ENCODE results near the gene TMEM127. TPM values are rescaled to one million over a fixed set of nuclear protein-coding genes. Genes with fewer than 3 reads are reported as not detected.
A peak's percentile ranks its signal among the peaks of the same experiment; 100 is the strongest.

TMEM127 gene
- total RNA-seq, 1 donor from 2014 or later = 36.2 TPM

DNA sequence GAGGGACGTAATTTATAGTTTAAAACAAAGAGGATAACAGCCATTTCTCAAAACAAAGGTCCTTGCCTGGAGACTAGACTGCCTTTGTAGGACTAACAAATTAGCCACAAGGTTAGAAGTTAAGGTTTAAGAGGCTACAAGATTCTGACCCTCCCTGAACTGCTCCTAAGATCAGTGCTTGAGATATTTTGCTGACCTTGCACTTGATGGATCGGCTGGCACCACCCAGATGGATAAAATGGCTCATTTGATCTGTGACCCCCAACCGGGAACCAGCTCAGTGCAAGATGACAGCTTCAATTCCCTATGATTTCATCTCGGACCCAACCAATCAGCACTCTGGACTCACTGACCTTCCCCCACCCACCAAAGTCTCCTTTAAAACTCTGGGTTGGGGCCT, 53.5 kb downstream of the TMEM127 start:
- Mint-ChIP-seq H3K9me3 (no peaks in the 10 kb centered on the region), H3K4me3 (no peak overlapping the region), H3K27ac (no peak overlapping the region), H3K4me1 (peaks cover 16% of the 10 kb centered on the region), H3K36me3 (no peaks in the 10 kb centered on the region), H3K27me3 (ENCODE audit: low read depth) (no peaks in the 10 kb centered on the region)
- DNase-seq (ENCODE audit: low spot score in 2 of 2, unreplicated experiment in 2 of 2) = no peak
- TF ChIP-seq, protein P1, sequence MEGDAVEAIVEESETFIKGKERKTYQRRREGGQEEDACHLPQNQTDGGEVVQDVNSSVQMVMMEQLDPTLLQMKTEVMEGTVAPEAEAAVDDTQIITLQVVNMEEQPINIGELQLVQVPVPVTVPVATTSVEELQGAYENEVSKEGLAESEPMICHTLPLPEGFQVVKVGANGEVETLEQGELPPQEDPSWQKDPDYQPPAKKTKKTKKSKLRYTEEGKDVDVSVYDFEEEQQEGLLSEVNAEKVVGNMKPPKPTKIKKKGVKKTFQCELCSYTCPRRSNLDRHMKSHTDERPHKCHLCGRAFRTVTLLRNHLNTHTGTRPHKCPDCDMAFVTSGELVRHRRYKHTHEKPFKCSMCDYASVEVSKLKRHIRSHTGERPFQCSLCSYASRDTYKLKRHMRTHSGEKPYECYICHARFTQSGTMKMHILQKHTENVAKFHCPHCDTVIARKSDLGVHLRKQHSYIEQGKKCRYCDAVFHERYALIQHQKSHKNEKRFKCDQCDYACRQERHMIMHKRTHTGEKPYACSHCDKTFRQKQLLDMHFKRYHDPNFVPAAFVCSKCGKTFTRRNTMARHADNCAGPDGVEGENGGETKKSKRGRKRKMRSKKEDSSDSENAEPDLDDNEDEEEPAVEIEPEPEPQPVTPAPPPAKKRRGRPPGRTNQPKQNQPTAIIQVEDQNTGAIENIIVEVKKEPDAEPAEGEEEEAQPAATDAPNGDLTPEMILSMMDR (IDR thresholded peaks at IDR 0.05; ENCODE audit: unreplicated experiment) = no peak

DNA sequence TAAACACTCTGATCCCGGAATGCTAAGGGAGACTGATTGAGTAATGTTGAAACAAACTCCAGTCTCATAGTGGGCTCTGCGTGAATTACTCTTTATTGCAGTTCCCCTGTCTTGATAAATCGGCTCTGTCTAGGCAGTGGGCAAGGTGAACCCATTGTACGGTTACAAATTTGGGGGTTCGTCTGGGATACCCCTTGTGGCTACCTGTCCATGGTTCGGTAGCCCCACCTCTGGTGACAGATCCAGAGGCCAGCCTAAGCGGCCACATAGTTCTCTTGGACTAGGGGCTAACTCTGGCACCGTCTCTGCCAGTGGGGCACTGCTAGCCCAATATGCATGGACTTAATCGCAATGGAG, 56.1 kb downstream of the TMEM127 start:
- no peaks in the 10 kb centered on the region for H3K9me3 Mint-ChIP-seq
- H3K4me3 Mint-ChIP-seq = peak overlapping the region; percentile 88
- no peaks in the 10 kb centered on the region for H3K27me3 Mint-ChIP-seq (ENCODE audit: low read depth)
- TF ChIP-seq, protein P1 (IDR thresholded peaks at IDR 0.05; ENCODE audit: unreplicated experiment) = no peak
- H3K4me1 Mint-ChIP-seq = peaks cover 39% of the 10 kb centered on the region
- peaks cover 3% of the 10 kb centered on the region for H3K36me3 Mint-ChIP-seq
- H3K27ac Mint-ChIP-seq = peak overlapping the region; percentile 95
- no peak for DNase-seq (ENCODE audit: low spot score in 2 of 2, unreplicated experiment in 2 of 2)

DNA sequence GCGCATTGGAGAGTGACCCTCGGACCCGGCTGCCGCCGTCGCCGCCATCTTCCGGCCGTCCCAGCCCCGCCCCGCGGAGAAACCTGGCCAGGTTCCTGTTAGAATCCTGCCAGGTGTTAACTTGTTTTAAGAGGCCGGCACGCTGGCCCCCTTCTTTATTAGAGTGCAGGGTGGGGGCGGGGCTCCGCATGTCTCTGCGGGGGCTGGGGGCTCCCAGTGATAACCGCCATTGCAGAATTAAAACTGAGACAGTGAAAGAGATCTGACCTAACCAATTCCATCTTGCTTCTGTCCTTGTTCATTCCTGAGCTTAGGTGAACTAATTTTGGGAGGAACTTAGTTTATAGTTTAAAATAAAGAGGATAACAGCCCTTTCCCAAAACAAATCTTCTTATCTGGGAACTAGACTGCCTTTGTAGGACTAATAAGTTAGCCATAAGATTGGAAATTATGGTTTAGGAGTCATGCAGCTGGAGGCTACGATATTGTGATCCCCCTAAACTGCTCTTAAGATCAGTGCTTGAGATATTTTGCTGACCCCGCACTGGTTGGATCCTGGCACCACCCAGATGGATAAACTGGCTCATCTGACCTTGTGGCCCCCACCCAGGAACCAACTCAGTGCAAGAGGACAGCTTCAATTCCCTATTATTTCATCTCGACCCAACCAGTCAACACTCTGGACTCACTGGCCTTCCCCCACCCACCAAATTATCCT, 56.6 kb downstream of the TMEM127 start:
- H3K4me1 Mint-ChIP-seq = peaks cover 41% of the 10 kb centered on the region
- no peak for DNase-seq (ENCODE audit: low spot score in 2 of 2, unreplicated experiment in 2 of 2)
- H3K27ac Mint-ChIP-seq = peak overlapping the region; percentile 95
- no peaks in the 10 kb centered on the region for H3K9me3 Mint-ChIP-seq
- H3K27me3 Mint-ChIP-seq (ENCODE audit: low read depth) = no peaks in the 10 kb centered on the region
- H3K36me3 Mint-ChIP-seq = peaks cover 3% of the 10 kb centered on the region
- H3K4me3 Mint-ChIP-seq = peak overlapping the region; percentile 88
- TF ChIP-seq, protein P1 (IDR thresholded peaks at IDR 0.05; ENCODE audit: unreplicated experiment) = no peak

DNA sequence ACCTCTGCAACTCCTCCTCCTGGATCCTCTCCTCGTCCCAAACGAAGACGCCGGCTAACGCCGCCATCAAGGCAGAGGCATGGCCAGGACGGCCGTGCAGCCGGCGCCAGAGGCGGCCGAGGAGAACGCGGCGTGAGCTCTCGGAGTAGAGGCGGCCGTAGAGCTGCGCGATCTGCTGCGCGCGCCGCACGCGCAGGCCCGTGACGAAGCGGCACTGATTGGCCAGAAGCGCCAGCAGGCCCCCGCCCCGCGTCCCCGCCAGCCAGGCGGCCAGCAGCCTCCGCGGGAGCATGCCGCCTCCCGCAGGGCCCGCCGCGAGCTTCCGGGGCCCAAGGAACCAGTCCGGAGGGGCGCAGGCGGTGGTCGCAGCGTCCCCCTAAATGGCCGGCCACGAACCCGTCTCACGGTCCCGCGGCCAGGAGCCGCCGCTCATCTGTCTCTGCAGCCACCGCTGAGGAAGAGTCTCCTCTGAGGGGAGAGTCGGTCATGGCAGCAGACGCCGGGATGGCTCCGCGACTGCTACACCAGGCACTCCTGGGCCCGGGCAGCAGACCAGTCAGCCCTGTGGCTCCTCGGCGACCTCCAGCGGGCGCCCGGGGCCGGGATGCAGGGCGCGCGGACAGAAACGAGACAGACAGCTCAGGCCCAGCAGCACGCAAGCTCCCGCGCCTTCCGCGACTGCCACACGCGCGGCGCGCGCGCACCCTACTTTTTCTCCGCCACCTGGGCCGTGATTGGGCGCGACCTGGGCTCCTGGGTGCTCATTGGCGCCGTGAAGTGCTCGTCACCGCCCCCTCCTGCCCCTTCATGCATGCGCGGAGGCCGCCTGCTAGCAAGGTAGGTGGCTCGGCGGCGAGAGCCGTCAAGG, 57.4 kb downstream of the TMEM127 start, which contains the start of gene STARD7:
Gene STARD7, minus strand, starts transcription at position 685 of the 868 bp plus-strand sequence. Its CDS starts 393 bp downstream, at position 292.
- no peaks in the 10 kb centered on the region for H3K9me3 Mint-ChIP-seq
- peak; percentile 93 to 98 for DNase-seq (ENCODE audit: low spot score in 2 of 2, unreplicated experiment in 2 of 2)
- TF ChIP-seq, protein P1 (IDR thresholded peaks at IDR 0.05; ENCODE audit: unreplicated experiment) = peak; percentile 24
- H3K27me3 Mint-ChIP-seq (ENCODE audit: low read depth) = no peaks in the 10 kb centered on the region
- peak within 1 kb of the TSS; percentile 88 for H3K4me3 Mint-ChIP-seq
- peaks cover 3% of the 10 kb centered on the region for H3K36me3 Mint-ChIP-seq
- H3K27ac Mint-ChIP-seq = peak within 1 kb of the TSS; percentile 95
- peaks cover 45% of the 10 kb centered on the region for H3K4me1 Mint-ChIP-seq

DNA sequence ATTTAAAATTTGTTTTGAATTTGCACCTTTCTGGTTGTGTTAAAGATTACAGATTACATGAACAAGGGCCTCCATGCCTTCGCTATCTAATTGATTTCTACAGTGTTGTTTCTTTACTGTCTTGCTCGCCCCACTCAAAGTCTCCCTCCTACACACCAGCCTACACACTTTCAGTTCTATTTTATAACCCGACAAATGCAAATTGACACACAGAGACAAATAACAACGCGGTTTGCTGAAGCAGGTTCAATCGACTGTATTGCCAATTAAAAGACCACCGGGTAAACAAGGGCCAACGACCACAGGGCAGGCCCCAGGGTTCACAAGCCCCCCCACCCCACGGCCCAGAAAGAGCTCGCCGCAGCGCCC, 58.0 kb downstream of the TMEM127 start:
- Mint-ChIP-seq H3K9me3 (no peaks in the 10 kb centered on the region), H3K4me3 (peak overlapping the region; percentile 88), H3K4me1 (peaks cover 52% of the 10 kb centered on the region), H3K27me3 (ENCODE audit: low read depth) (no peaks in the 10 kb centered on the region), H3K36me3 (peaks cover 3% of the 10 kb centered on the region), H3K27ac (peak overlapping the region; percentile 92)
- no peak for DNase-seq (ENCODE audit: low spot score in 2 of 2, unreplicated experiment in 2 of 2)
- TF ChIP-seq, protein P1 (IDR thresholded peaks at IDR 0.05; ENCODE audit: unreplicated experiment) = no peak

Data from mesothelial cell of epicardium (in vitro differentiated cells).